Measurements from ENCODE around the gene ERC2.

Gene ERC2

GRCh38 chr3:55765906-55766701 lies 702.2 kb downstream of the ERC2 start (continued):
- TF ChIP-seq PBX3 (CRISPR knock-in tag; IDR thresholded peaks at IDR 0.05) = no peak
- TF ChIP-seq ZNF792 (tag by site-specific recombination; IDR thresholded peaks at IDR 0.05) = no peak
- no peak for TF ChIP-seq ZBTB20 (tag by site-specific recombination; IDR thresholded peaks at IDR 0.05)
- TF ChIP-seq ZNF626 (tag by site-specific recombination; IDR thresholded peaks at IDR 0.05) = no peak
- no peak for TF ChIP-seq ZNF433 (tag by site-specific recombination; IDR thresholded peaks at IDR 0.05; ENCODE audit: low read depth)
- no peak for TF ChIP-seq OVOL3 (tag by site-specific recombination; IDR thresholded peaks at IDR 0.05)
- no peak for TF ChIP-seq ZNF239 (tag by site-specific recombination; IDR thresholded peaks at IDR 0.05)
- TF ChIP-seq ZNF138 (tag by site-specific recombination; IDR thresholded peaks at IDR 0.05; ENCODE audit: borderline replicate concordance) = no peak
- TF ChIP-seq TSHZ1 (tag by site-specific recombination; IDR thresholded peaks at IDR 0.05; ENCODE audit: borderline replicate concordance) = no peak

- TF ChIP-seq ZNF843 (tag by site-specific recombination; IDR thresholded peaks at IDR 0.05) (no peak), FEZF1 (tag by site-specific recombination; IDR thresholded peaks at IDR 0.05) (no peak), ZNF776 (tag by site-specific recombination; IDR thresholded peaks at IDR 0.05; ENCODE audit: borderline replicate concordance) (no peak), SALL2 (tag by site-specific recombination; IDR thresholded peaks at IDR 0.05; ENCODE audit: borderline replicate concordance) (no peak), ZNF280C (tag by site-specific recombination; IDR thresholded peaks at IDR 0.05) (no peak), ZNF175 (tag by site-specific recombination; IDR thresholded peaks at IDR 0.05) (no peak), ZNF426 (tag by site-specific recombination; IDR thresholded peaks at IDR 0.05) (no peak)
- no peaks in the 10 kb centered on the region for H3K9me3 ChIP-seq (ENCODE audit: control insufficient read depth, insufficient read depth, low read depth, low read length)
- H3K4me1 ChIP-seq (ENCODE audit: control insufficient read depth, insufficient read depth, low read length) = no peaks in the 10 kb centered on the region
- CTCF ChIA-PET = no interaction called here
- no peaks in the 10 kb centered on the region for H3K36me3 ChIP-seq (ENCODE audit: control insufficient read depth in 2 of 2, insufficient read depth in 1 of 2, low read length in 2 of 2)
- POLR2A ChIA-PET = no interaction called here
- H3K4me3 ChIP-seq (ENCODE audit: low read depth, low read length) = no peak overlapping the region
- H3K27ac ChIP-seq (ENCODE audit: extremely low read depth, low read depth, low read length) = no peak overlapping the region
Observed at GRCh38 chr3:55765398-55765797, 702.9 kb downstream of the ERC2 start.

- ChIA-PET POLR2A (no interaction called here), CTCF (interaction anchor here (0.7 kb wide), 1 partner anchor 276 kb away, joined by 3 read pairs; no protein-coding TSS in a partner anchor)
- Histone ChIP-seq H3K4me1 (ENCODE audit: control insufficient read depth, insufficient read depth, low read length) (no peaks in the 10 kb centered on the region), H3K9me3 (ENCODE audit: control insufficient read depth, insufficient read depth, low read depth, low read length) (no peaks in the 10 kb centered on the region), H3K36me3 (ENCODE audit: control insufficient read depth in 2 of 2, insufficient read depth in 1 of 2, low read length in 2 of 2) (no peaks in the 10 kb centered on the region), H3K27ac (ENCODE audit: extremely low read depth, low read depth, low read length) (no peak overlapping the region), H3K4me3 (ENCODE audit: low read depth, low read length) (no peak overlapping the region)
- TF ChIP-seq ZNF747 (tag by site-specific recombination; IDR thresholded peaks at IDR 0.05) (no peak), ZNF19 (tag by site-specific recombination; IDR thresholded peaks at IDR 0.05; ENCODE audit: low read depth) (no peak), HOXD13 (CRISPR knock-in tag; IDR thresholded peaks at IDR 0.05; ENCODE audit: borderline replicate concordance) (no peak), BCL6B (tag by site-specific recombination; IDR thresholded peaks at IDR 0.05) (no peak), ZNF76 (tag by site-specific recombination; IDR thresholded peaks at IDR 0.05; ENCODE audit: borderline replicate concordance, low read depth) (no peak), RBAK (tag by site-specific recombination; IDR thresholded peaks at IDR 0.05) (no peak), ZNF776 (tag by site-specific recombination; IDR thresholded peaks at IDR 0.05; ENCODE audit: borderline replicate concordance) (no peak), ZNF155 (tag by site-specific recombination; IDR thresholded peaks at IDR 0.05) (no peak), HOXC10 (CRISPR knock-in tag; IDR thresholded peaks at IDR 0.05) (no peak), ZNF391 (tag by site-specific recombination; IDR thresholded peaks at IDR 0.05; ENCODE audit: borderline replicate concordance, low read depth) (no peak), ZFP37 (tag by site-specific recombination; IDR thresholded peaks at IDR 0.05) (no peak)
Observed at GRCh38 chr3:55756976-55757375, 711.3 kb downstream of the ERC2 start.

Data from HEK293 (cell line).